Adrenal gland (tissue), 5 donors: ENCODE data around the gene REST.

Source experiments
- POLR2A ChIP-seq, 2 donors: fragments of 450-650 bp; IDR thresholded peaks; one replicate each; pipeline ENCODE4 v1.6.1; 2017; ENCODE audit warnings: antibody characterized with exemption in 2 of 2, mild to moderate bottlenecking in 2 of 2, moderate library complexity in 1 of 2
- TF ChIP-seq, protein P1 (sequence below), 6 experiments: fragments of 450-650 bp in 4 of 6; fragments of 200-600 bp in 2 of 6; sonication (generic) in 1 of 6; IDR thresholded peaks; 1 replicate in 5 of 6; 2 replicates in 1 of 6; pipeline versions ENCODE4 v1.5.1 to v1.8.0; 2016 to 2021; ENCODE audit warnings: antibody characterized with exemption in 6 of 6, mild to moderate bottlenecking in 2 of 6, moderate library complexity in 1 of 6
- donor health status: DM: no; HTN: no; CAD: no.

DNA sequence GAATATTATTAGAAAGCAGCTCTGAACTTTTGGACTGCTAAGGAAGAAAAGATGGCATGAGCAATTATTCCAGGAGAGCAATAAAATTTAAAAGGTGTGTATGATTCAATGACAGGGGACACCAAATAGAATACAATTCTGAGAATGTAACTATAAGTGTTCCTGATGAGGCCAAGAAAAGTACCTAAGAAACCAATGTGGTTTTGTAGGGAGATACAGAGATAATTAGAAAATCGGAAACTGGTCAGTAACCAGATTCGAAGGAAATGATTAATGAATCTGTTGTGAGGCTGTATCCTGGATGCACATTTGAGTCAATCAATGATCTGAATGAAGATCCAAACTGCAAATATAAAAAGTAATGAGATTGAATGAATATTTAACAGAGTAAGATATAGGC is 63.7 kb downstream of the REST start:
- TF ChIP-seq, protein P1, sequence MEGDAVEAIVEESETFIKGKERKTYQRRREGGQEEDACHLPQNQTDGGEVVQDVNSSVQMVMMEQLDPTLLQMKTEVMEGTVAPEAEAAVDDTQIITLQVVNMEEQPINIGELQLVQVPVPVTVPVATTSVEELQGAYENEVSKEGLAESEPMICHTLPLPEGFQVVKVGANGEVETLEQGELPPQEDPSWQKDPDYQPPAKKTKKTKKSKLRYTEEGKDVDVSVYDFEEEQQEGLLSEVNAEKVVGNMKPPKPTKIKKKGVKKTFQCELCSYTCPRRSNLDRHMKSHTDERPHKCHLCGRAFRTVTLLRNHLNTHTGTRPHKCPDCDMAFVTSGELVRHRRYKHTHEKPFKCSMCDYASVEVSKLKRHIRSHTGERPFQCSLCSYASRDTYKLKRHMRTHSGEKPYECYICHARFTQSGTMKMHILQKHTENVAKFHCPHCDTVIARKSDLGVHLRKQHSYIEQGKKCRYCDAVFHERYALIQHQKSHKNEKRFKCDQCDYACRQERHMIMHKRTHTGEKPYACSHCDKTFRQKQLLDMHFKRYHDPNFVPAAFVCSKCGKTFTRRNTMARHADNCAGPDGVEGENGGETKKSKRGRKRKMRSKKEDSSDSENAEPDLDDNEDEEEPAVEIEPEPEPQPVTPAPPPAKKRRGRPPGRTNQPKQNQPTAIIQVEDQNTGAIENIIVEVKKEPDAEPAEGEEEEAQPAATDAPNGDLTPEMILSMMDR (IDR thresholded peaks at IDR 0.05): no peak
- no peak for TF ChIP-seq POLR2A (IDR thresholded peaks at IDR 0.05)
